Peyer's patch (tissue), 4 donors: ENCODE results near the gene PER1.

Source experiments
- CTCF ChIP-seq, 6 experiments: fragments of 450-650 bp in 4 of 6; fragments of 200-600 bp in 2 of 6; sonication (generic) in 1 of 6; IDR thresholded peaks; one replicate each; pipeline ENCODE4 v1.5.1; 2017 to 2019; ENCODE audit warnings: antibody characterized with exemption in 6 of 6, mild to moderate bottlenecking in 3 of 6, moderate library complexity in 1 of 6
- POLR2A ChIP-seq, 2 donors: fragments of 450-650 bp; IDR thresholded peaks; one replicate each; pipeline ENCODE4 v1.5.1; 2017; ENCODE audit warnings: antibody characterized with exemption in 2 of 2, mild to moderate bottlenecking in 2 of 2, moderate library complexity in 2 of 2

GRCh38 chr17:8142158-8142886 lies 9.9 kb downstream of the PER1 start:
- no peak for TF ChIP-seq CTCF (IDR thresholded peaks at IDR 0.05)
- TF ChIP-seq POLR2A (IDR thresholded peaks at IDR 0.05): no peak
